SH-SY5Y (cell line): ENCODE results near the gene ASB1.

Experiments
- GATA2 ChIP-seq: IDR thresholded peaks from 2 replicates; pipeline ENCODE4 v1.6.1; 2011; ENCODE audit warnings: mild to moderate bottlenecking, low read depth, low read length
- GATA3 ChIP-seq: IDR thresholded peaks from 2 replicates; pipeline ENCODE4 v1.6.1; 2011; ENCODE audit warnings: low read depth, mild to moderate bottlenecking, low read length, moderate library complexity

DNA sequence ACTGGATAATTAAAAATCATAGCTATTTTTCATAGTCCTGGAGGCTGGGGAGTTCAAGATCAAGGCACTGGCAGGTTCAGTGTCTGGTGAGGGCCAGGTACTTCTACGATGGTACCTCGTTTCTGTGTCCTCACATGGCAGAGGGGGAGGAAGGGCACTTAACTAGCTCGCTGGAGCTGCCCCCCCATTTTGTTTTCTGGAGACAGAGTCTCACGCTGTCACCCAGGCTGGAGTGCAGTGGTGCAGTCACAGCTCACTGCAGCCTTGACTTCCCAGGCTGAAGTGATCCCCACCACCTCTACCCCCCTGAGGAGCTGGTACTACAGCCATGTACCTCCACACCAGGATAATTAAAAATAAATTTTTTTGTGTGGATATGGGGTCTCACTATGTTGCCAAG lies 40.3 kb downstream of the ASB1 start:
- TF ChIP-seq GATA2 (no peak), GATA3 (no peak)
